HUDEP-2 (cell line): Measurements from ENCODE around the gene USP40.

ENCODE experiments used
- DNase-seq, 76 experiments: peaks; one replicate each; lab custom pipeline; 2025; ENCODE audit not compliant: unreplicated experiment in 76 of 76; lab: John Stamatoyannopoulos, UW

USP40 gene

GRCh38 chr2:233498126-233498525 is 68.5 kb downstream of the USP40 start:
- no peak for DNase-seq

GRCh38 chr2:233497692-233498091 is 68.9 kb downstream of the USP40 start:
- no peak for DNase-seq

- DNase-seq = no peak
Observed at GRCh38 chr2:233495503-233496496, 70.8 kb downstream of the USP40 start.

DNA sequence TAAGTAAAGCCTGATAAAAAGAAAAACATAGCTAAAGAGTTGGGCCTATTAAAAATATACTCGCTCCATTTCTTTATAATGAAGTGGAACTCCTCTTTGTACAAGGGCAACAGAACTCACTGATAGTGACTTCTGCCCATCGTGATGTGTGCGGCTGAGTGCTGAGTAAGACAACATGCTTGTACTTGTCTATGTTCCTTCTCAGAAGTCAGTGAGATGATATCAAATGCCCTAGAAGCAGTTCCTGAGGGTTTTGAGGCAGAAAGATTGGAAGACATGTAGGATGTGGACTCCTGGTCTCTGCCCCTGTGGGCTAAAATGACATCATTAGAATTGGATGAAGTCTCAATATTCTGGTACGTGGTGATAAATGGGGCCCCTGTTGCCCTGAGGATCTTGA is 73.8 kb downstream of the USP40 start:
- DNase-seq = peak in 1 of 76 experiments; percentile 6

- DNase-seq = no peak
Observed at GRCh38 chr2:233492078-233492477, 74.5 kb downstream of the USP40 start.

- no peak for DNase-seq
Observed at GRCh38 chr2:233491326-233491725, 75.3 kb downstream of the USP40 start.

DNA sequence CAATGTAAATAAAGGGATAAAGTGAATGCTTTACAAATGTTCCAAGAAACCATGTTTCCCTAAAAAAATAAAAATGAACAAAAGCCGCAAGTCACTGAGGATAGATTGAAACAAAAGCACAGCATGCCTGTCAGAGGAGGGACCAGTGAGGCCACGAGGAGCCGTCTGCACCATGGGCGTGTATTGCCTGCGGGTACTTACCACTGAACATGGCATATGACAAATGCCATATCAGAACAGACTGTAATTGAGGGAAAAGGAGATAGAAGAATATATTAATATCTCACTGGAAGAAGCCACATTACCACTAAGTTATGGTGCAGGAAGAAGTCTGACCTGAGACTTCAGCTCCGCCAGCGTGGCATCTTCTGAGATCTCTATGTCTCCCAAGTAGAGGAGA is 75.8 kb downstream of the USP40 start:
- DNase-seq = no peak

DNA sequence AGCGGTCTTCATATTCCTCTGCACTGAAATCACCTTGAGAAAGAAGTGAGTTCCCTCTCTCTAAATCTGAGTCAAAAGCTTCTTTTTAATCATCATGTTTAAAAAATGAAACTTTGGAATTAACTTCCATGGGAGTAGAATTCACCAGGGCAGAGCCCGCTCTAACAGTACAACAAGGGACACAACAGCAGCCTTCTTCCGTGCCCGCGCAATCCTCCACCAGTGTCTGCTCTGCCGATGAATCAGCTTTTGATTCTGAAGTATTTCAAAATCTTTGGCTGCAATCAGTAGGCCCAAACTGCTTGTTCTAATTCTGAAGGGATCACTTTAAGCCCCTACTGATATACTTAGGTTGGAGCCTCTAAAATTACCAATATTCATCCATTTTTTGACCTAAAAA is 76.9 kb downstream of the USP40 start:
- DNase-seq = no peak

- no peak for DNase-seq
Observed at GRCh38 chr2:233489143-233489542, 77.4 kb downstream of the USP40 start.

DNA sequence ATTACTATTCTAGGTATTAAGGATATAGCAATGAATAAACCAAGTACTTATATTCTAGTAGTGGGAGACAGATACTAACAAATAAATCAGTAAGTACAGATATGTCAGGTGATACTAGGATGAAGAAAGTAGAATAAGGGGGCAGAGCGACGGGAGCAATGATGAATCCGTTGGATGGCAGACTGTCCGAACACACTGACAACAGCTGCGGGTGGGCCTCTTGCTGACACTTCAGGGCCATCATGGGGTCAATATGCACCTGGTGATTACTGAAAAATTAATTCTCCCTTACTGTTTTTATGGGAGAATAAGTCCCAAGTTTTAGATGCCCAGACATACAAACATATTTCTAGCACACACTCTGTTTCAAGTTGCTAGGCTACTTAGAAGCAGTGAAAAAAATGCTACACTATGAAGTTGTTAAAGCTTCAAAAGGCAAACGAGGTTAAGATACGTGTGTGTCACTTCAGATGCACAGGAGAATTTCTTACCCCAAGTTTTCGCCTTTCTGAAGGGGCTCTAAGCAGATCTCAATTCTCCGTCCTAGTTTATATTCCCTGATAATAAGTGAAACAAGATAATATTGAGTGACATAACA is 78.7 kb downstream of the USP40 start:
- DNase-seq = no peak

- no peak for DNase-seq
Observed at GRCh38 chr2:233486778-233487552, 79.6 kb downstream of the USP40 start.

DNA sequence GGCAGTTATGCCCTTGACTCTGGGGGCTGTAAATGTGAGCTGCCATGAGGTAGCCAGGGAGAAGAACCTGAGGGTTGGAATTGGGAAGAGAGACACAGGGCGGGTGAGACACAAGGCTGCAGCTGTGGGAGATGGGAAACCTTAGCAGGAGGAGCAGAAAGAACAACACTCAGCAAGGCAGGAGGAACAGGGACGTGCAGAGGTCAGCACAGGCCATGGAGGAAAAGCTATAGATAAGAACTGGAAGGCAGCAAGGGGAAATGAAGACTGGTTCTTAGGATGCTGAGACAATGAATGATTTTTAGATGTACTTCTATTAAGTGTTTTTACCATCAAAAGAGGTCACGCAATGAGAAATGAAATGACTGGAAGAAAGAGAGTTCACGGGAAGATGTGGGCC is 80.2 kb downstream of the USP40 start:
- no peak for DNase-seq

DNA sequence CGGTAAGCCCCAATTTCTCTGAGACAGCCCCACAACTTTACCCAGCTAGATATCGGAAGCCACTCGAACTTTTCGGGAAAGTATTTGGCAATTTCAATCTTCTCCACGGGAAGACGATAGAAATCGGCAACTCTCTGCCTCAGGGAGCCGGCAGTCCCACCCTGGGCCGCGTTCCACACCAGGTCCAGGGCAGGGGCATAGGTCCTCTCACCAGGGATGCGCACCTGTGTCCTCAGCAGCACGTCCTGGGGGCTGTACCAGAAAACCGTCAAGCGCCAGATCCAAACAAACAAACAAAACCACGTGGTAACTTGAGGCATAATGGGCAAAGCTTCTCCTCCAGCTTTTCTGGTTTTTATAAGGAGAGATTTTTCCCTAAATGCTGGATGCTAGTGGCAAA is 80.9 kb downstream of the USP40 start:
- DNase-seq = no peak

DNA sequence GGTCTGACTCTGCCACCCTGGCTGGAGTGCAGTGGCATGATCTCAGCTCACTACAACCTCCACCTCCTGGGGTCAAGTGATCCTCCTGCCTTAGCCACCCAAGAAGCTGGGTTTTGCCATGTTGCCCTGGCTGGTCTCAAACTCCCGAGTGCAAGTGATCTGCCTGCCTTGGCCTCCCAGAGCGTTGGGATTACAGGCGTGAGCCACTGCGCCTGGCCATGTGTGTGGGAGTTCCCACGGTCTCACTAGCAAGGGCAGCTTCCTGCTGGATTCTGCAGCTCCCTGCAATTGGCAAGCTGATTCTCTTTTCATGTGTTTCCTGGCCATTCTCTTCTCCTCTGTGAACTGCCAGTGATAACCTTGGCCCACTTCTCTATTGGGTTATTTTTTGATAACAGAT is 84.0 kb downstream of the USP40 start:
- DNase-seq = no peak

DNA sequence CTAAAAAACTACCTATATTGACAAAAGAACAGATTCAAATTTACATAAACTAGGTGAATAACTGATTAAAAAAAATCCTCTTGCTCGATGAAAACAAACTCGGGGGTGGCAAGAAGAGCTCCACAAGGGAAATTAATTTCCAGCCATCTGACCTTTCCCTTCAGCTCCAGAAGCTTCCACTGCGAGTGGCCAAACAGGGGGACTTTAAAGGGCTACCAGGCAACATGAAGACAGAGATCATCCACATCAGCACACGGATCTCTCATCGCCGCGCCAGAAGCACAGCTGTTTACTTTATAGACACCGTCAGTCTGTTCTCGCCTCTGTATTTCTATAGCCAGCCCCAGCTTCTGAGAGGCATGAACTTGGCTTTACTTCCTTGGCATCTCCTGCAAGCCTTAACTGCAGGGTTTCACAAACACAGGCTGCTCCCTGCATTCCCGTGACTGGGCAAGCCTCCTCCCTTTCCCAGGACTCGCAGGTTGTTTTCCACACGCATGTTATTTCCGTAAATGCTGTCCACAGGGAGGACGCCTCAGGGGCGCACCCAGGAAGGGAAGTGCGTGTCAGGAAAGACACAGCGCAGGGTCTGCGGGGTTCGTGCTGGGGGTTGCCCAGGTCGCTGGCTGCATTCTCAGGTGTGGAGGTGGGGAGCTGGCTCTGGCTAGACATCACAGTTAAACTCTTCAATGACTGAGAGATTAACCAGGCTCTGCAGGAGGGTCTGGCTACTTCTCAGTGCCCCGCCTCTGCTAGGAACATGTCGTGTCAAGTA is 85.0 kb downstream of the USP40 start:
- DNase-seq = no peak

- no peak for DNase-seq
Observed at GRCh38 chr2:233480490-233481202, 85.9 kb downstream of the USP40 start.

- no peak for DNase-seq
Observed at GRCh38 chr2:233479616-233480489, 86.7 kb downstream of the USP40 start.

- DNase-seq = no peak
Observed at GRCh38 chr2:233477548-233478433, 88.8 kb downstream of the USP40 start.
